Osteocyte (in vitro differentiated cells): ENCODE results near the gene PAX5. TPM values are rescaled to one million over a fixed set of nuclear protein-coding genes. Genes with fewer than 3 reads are reported as not detected.
A peak's percentile ranks its signal among the peaks of the same experiment; 100 is the strongest.

Experiments
- DNase-seq: peaks from one replicate; pipeline ENCODE4 v3.0.0; 2021; ENCODE audit warnings: mixed read lengths; ENCODE audit not compliant: unreplicated experiment; ENCODE audit errors: extremely low spot score
- H3K27ac Mint-ChIP-seq: one replicate; pipeline ENCODE4 v1.8.0; 2021; ENCODE audit warnings: mild to moderate bottlenecking, mixed read lengths; ENCODE audit not compliant: unreplicated experiment
- H3K27me3 Mint-ChIP-seq: one replicate; pipeline ENCODE4 v1.8.0; 2021; ENCODE audit warnings: mixed read lengths; ENCODE audit not compliant: unreplicated experiment
- H3K36me3 Mint-ChIP-seq: one replicate; pipeline ENCODE4 v1.8.0; 2021; ENCODE audit warnings: mixed read lengths; ENCODE audit not compliant: unreplicated experiment
- H3K4me1 Mint-ChIP-seq: one replicate; pipeline ENCODE4 v1.8.0; 2021; ENCODE audit warnings: mixed read lengths; ENCODE audit not compliant: unreplicated experiment
- H3K4me3 Mint-ChIP-seq: one replicate; pipeline ENCODE4 v1.8.0; 2021; ENCODE audit warnings: mild to moderate bottlenecking, moderate library complexity, mixed read lengths; ENCODE audit not compliant: unreplicated experiment
- H3K9me3 Mint-ChIP-seq: one replicate; pipeline ENCODE4 v1.8.0; 2021; ENCODE audit warnings: mixed read lengths; ENCODE audit not compliant: unreplicated experiment
- CTCF ChIP-seq: fragments of 200-600 bp; sonication (generic); IDR thresholded peaks from 2 replicates; pipeline ENCODE4 v1.5.0; 2021; ENCODE audit warnings: antibody characterized with exemption, mild to moderate bottlenecking, moderate library complexity
- total RNA-seq: library from RNA; stranded (reverse); gene quantifications from 2 replicates; pipeline ENCODE4 v1.2.1, GENCODE V29; 2021

Gene PAX5
- total RNA-seq, 1 donor from 2014 or later, result not detected

DNA sequence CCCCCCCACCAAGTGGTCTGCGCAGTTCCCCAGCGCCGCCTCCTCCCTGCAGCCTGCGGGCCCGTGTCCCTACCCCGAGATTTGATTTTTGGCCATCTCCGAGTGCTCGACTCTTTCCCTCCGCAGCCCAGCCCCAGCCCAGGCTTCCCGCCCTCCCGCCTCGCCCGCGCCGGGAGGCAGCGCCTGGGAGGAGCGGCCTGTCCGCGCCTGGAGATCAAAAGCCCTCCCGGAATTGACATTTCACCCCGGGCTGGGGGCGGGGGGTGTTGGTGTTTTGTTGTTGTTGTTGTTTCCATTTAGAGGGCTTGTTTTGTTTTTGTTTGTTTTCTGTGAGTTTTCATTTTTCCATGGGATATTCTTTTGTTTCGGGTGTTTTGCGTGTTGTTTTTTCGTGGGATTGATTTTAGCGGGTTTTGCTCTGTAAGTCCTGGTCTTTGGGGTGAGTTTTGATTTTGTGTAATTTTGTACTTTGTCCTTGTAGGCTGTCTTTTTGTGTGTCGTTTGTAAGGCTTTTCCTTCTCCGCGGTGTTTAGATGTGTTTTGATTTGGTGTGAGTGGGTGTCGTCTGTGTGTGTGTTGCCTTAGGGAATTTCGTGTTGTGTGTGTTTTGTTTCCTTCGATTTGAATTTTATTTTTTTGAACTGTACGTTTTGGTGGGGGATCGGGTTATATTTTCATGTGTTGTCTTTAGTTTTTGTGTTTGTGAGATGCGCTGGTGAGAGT, 1.7 kb upstream of the PAX5 start:
- TF ChIP-seq CTCF, result no peak
- Mint-ChIP-seq H3K4me1 (peaks cover 25% of the 10 kb centered on the region), H3K9me3 (no peaks in the 10 kb centered on the region), H3K27me3 (peaks cover 90% of the 10 kb centered on the region), H3K27ac (no peak overlapping the region), H3K4me3 (peak overlapping the region; percentile 79), H3K36me3 (no peaks in the 10 kb centered on the region)
- no peak for DNase-seq

GRCh38 chr9:37034938-37035647, 1.0 kb upstream of the PAX5 start:
- Mint-ChIP-seq H3K4me3 (peak overlapping the region; percentile 35), H3K27me3 (peaks cover 88% of the 10 kb centered on the region), H3K36me3 (no peaks in the 10 kb centered on the region), H3K4me1 (peaks cover 25% of the 10 kb centered on the region), H3K27ac (no peak overlapping the region), H3K9me3 (no peaks in the 10 kb centered on the region)
- DNase-seq, result no peak
- no peak for TF ChIP-seq CTCF

DNA sequence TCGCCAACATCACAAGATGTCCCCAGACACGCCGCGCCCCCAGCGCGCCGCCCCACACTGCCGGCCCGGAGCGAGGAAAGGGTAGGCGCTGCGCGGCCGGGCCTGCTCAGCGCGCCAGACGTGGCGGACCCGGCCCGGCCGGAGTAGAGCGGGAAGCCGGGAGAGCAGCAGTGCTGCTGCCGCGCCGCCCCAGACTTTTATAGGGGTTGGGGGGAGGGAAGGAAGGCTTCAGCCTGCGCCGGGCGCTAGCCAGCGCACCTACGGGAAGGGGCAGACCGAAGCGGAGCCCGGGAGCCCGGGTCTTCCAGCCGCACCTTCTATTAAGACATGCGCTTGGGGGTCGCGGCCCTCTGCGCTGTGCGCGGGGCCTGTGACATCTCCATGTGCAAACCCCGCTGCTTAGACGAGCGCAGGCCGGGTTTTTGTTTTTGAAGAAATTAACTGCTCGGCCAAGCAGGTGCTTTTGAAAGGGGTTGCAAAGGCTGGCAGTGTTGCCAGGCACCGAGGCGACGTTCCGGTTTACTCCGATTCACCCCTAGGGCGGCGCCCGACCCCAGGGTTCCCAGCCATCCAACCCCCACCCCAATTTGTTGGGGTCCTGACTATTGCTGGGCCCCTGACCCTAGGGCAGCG, 353 bp upstream of the PAX5 start:
- Mint-ChIP-seq H3K27me3 (peaks cover 83% of the 10 kb centered on the region), H3K4me3 (peak overlapping the region; percentile 22), H3K9me3 (no peaks in the 10 kb centered on the region), H3K36me3 (no peaks in the 10 kb centered on the region), H3K4me1 (peaks cover 25% of the 10 kb centered on the region), H3K27ac (no peak overlapping the region)
- DNase-seq, result no peak
- no peak for TF ChIP-seq CTCF

GRCh38 chr9:37033141-37033540, 927 bp downstream of the PAX5 start:
- peaks cover 25% of the 10 kb centered on the region for H3K4me1 Mint-ChIP-seq
- H3K27me3 Mint-ChIP-seq, result peaks cover 78% of the 10 kb centered on the region
- H3K27ac Mint-ChIP-seq, result no peak overlapping the region
- TF ChIP-seq CTCF, result no peak
- no peak for DNase-seq
- H3K9me3 Mint-ChIP-seq, result no peaks in the 10 kb centered on the region
- no peaks in the 10 kb centered on the region for H3K36me3 Mint-ChIP-seq
- H3K4me3 Mint-ChIP-seq, result no peak overlapping the region

DNA sequence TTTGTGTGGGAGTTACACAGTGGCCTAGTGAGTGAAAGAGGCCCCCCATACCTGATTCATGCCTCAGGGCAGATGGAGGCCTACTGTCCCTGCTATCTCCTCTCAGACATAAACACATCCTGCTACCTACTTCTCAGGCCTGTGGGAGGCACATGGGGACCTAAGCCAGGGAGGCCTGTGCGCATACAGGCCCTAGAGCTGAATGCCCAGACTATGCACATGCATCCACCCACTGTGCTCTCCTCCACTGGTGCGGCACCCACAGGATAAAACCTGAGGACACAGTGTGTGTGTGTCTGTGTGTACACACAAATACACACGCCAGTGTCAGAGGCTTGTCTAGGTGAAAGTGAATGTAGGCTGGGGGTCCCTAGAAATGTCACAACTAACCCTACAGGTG, 1.4 kb downstream of the PAX5 start:
- Mint-ChIP-seq H3K9me3 (no peaks in the 10 kb centered on the region), H3K4me1 (peaks cover 27% of the 10 kb centered on the region), H3K27ac (no peak overlapping the region), H3K36me3 (no peaks in the 10 kb centered on the region), H3K27me3 (peaks cover 78% of the 10 kb centered on the region), H3K4me3 (no peak overlapping the region)
- TF ChIP-seq CTCF, result no peak
- no peak for DNase-seq
